ENCODE data around the gene ZNF81. TPM values are rescaled to one million over a fixed set of nuclear protein-coding genes. Genes with fewer than 3 reads are reported as not detected.
"Not testable (repeated sequence)": the region's sequence is repeated elsewhere in the genome, so short reads cannot be mapped to it uniquely, and the experiment has no call there.

Gene ZNF81
- total and polyA plus RNA-seq, 8 donors: 1.5 to 5.8 (median 2.7) TPM

DNA sequence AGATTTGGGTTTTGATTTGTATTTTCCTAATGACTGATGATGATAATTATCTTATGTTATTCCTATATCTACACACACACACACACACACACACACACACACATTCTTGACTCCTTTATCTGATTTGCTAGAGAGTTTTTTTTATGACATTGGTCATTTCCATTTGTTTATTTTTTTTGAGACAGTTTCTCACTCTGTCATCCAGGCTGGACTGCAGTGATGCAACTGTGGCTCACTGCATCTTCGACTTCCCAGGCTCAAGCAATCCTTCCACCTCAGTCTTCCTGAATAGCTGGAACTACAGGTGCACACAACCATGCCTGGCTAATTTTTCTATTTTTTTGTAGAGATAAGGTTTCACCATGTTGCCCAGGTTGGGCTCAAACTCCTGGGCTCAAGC lies 6.7 kb downstream of the ZNF81 start:
- Histone ChIP-seq H3K27me3 (peaks cover 0 to under 1% (median 0%) of the 10 kb centered on the region in 4 donors), H3K27ac (no peak overlapping the region), H3K36me3 (peaks cover 0 to 3% (median 0%) of the 10 kb centered on the region in 3 donors), H3K4me3 (no peak overlapping the region), H3K9me3 (no peaks in the 10 kb centered on the region), H3K4me1 (no peaks in the 10 kb centered on the region)
- ATAC-seq (no peak), DNase-seq (no peak), FAIRE-seq (no peak)
- 64 to 93% methylated on average over 1 of the region's 1 CpG for WGBS, 2 donors
- TF ChIP-seq, protein P1, sequence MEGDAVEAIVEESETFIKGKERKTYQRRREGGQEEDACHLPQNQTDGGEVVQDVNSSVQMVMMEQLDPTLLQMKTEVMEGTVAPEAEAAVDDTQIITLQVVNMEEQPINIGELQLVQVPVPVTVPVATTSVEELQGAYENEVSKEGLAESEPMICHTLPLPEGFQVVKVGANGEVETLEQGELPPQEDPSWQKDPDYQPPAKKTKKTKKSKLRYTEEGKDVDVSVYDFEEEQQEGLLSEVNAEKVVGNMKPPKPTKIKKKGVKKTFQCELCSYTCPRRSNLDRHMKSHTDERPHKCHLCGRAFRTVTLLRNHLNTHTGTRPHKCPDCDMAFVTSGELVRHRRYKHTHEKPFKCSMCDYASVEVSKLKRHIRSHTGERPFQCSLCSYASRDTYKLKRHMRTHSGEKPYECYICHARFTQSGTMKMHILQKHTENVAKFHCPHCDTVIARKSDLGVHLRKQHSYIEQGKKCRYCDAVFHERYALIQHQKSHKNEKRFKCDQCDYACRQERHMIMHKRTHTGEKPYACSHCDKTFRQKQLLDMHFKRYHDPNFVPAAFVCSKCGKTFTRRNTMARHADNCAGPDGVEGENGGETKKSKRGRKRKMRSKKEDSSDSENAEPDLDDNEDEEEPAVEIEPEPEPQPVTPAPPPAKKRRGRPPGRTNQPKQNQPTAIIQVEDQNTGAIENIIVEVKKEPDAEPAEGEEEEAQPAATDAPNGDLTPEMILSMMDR (IDR thresholded peaks at IDR 0.05): no peak
- intact Hi-C loops (cut with DNase I): loop anchor here in 2 of 3 donors (10.0 kb wide), 2 partner anchors 181 to 191 kb away; no protein-coding TSS in a partner anchor

DNA sequence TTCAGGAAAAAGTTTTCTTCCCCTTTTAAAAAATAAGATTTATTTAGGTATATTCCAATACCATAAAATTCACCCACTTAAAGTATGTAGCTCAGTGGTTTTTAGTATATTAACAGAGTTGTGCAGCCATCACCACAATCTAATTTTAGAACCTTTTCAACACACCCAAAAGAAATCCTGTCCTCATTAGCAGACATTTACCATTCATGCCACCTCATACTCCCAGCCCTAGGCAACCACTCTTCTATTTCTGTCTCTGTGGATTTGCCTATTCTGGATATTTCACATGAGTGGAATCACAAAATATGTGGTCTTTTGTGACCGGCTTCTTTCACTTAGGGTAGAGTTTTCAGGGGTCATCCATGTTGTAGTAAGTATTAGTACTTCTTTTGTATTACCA lies 7.4 kb downstream of the ZNF81 start:
- TF ChIP-seq, protein P1 (IDR thresholded peaks at IDR 0.05): no peak
- no peaks in the 10 kb centered on the region for H3K27me3 ChIP-seq
- H3K9me3 ChIP-seq: no peaks in the 10 kb centered on the region
- H3K36me3 ChIP-seq: peaks cover 0 to 3% (median 0%) of the 10 kb centered on the region in 3 donors
- WGBS, 2 donors: 85 to 100% methylated on average over 1 of the region's 1 CpG
- H3K4me1 ChIP-seq: no peaks in the 10 kb centered on the region
- intact Hi-C loops (cut with DNase I): loop anchor here in 2 of 3 donors (10.0 kb wide), 2 partner anchors 181 to 191 kb away; no protein-coding TSS in a partner anchor
- no peak for DNase-seq
- H3K4me3 ChIP-seq: no peak overlapping the region
- ATAC-seq: no peak
- FAIRE-seq: no peak
- no peak overlapping the region for H3K27ac ChIP-seq

DNA sequence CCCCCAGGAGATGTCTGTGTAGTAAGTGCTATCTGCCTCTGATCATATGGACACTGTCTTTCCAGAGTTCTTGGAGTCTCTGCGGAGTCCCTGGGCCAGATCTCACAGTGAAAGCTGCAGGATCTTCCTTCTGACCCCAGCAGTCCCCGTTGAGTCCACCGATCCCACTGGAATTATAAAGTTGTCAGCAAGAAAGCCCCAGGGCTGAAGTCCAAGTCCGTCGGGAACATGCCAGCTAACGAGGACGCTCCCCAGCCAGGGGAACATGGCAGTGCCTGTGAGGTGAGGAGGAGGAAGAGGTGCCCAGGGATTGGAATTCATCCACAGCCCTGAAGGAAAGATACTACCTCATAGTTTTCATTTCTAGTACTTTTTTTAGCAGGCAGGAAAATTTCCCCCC lies 9.3 kb downstream of the ZNF81 start:
- H3K27me3 ChIP-seq: no peaks in the 10 kb centered on the region
- peaks cover 0 to 3% (median 0%) of the 10 kb centered on the region in 3 donors for H3K36me3 ChIP-seq
- FAIRE-seq: no peak
- H3K4me3 ChIP-seq: no peak overlapping the region
- TF ChIP-seq, protein P1 (IDR thresholded peaks at IDR 0.05): no peak
- H3K9me3 ChIP-seq: no peaks in the 10 kb centered on the region
- ATAC-seq: no peak
- no peak for DNase-seq
- intact Hi-C loops (cut with DNase I): loop anchor here in 2 of 3 donors (10.0 kb wide), 2 partner anchors 179 to 189 kb away; no protein-coding TSS in a partner anchor
- H3K4me1 ChIP-seq: no peaks in the 10 kb centered on the region
- no peak overlapping the region for H3K27ac ChIP-seq
- 47 to 73% methylated on average over 7 of the region's 7 CpGs for WGBS, 2 donors

DNA sequence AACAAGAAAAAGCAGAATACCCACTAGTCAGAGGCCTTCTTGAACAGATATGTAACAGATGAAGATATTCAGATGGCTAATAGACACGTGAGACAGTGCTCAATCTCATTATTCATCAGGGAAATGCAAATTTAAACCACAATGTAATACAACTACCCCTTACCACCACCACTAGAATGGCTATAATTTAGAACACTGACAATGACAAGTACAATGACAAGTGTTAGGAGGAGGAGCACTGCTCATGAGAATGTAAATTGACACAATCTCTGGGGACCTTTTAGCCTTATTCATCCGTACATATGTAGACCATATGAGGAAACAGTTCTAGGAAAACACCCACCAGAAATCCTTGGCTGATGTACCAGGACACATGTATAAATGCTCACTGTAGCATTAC lies 13.1 kb downstream of the ZNF81 start:
- WGBS, 2 donors: 46 to 75% methylated on average over 2 of the region's 2 CpGs
- no peak overlapping the region for H3K4me3 ChIP-seq
- DNase-seq: no peak
- no peaks in the 10 kb centered on the region for H3K9me3 ChIP-seq
- H3K27me3 ChIP-seq: no peaks in the 10 kb centered on the region
- intact Hi-C loops (cut with DNase I): loop anchor here in 2 of 3 donors (10.0 kb wide), 2 partner anchors 175 to 185 kb away; no protein-coding TSS in a partner anchor
- H3K4me1 ChIP-seq: no peaks in the 10 kb centered on the region
- H3K36me3 ChIP-seq: peaks cover 0 to 3% (median 0%) of the 10 kb centered on the region in 3 donors
- no peak overlapping the region for H3K27ac ChIP-seq
- no peak for FAIRE-seq
- TF ChIP-seq, protein P1 (IDR thresholded peaks at IDR 0.05): no peak
- ATAC-seq: no peak

DNA sequence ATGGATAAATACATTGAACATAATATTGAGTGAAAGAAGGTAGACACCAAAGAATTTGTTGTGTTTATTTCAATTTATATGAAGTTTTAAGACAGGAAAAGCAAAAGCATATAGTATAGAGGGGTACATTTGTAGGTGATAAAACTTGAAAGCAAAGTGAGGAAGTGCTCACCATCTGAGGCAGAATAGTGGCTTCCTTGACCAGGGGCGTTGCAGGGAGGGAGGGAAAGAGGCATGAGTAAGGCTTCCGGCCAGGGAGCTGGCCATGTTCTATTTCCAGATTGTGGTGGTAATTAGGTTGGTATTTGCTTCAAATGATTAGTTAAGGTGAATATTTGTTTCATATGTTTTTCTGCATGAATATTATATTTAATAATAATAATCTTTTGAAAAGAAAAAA lies 13.7 kb downstream of the ZNF81 start:
- intact Hi-C loops (cut with DNase I); H3K27me3 ChIP-seq; H3K4me1 ChIP-seq; DNase-seq; ATAC-seq; H3K27ac ChIP-seq; H3K4me3 ChIP-seq; H3K36me3 ChIP-seq; H3K9me3 ChIP-seq: not testable (repeated sequence)
- no CpG with 5 or more reads among the region's 2 CpGs for WGBS, 2 donors
- FAIRE-seq: peak; percentile 96
